Endodermal cell (in vitro differentiated cells): ENCODE measurements around the gene KLRG1. TPM values are rescaled to one million over a fixed set of nuclear protein-coding genes. Genes with fewer than 3 reads are reported as not detected.

ENCODE experiments used
- DNase-seq: peaks from one replicate; pipeline ENCODE4 v3.0.0-alpha.2; 2017
- H3K27ac ChIP-seq: 2 replicates; pipeline ENCODE4 v1.5.1; 2013; ENCODE audit warnings: mild to moderate bottlenecking, low read depth, low read length, moderate library complexity
- H3K27me3 ChIP-seq: 2 replicates; pipeline ENCODE4 v1.6.1; 2013; ENCODE audit warnings: mild to moderate bottlenecking, low read length, moderate library complexity; ENCODE audit not compliant: insufficient read depth, control insufficient read depth, poor library complexity, severe bottlenecking
- H3K36me3 ChIP-seq: 2 replicates; pipeline ENCODE4 v1.7.0; 2013; ENCODE audit warnings: mild to moderate bottlenecking, low read length, moderate library complexity; ENCODE audit not compliant: control insufficient read depth, insufficient read depth
- H3K4me1 ChIP-seq: one replicate; pipeline ENCODE4 v1.7.0; 2013; ENCODE audit warnings: low read length; ENCODE audit not compliant: control insufficient read depth, insufficient read depth
- H3K4me3 ChIP-seq: 2 replicates; pipeline ENCODE4 v1.5.1; 2013; ENCODE audit warnings: mild to moderate bottlenecking, low read length, moderate library complexity
- H3K9ac ChIP-seq: 2 replicates; pipeline ENCODE4 v1.6.1; 2013; ENCODE audit warnings: mild to moderate bottlenecking, low read length, moderate library complexity; ENCODE audit not compliant: poor library complexity, severe bottlenecking; ENCODE audit errors: extremely low read depth
- H3K9me3 ChIP-seq: 2 replicates; pipeline ENCODE4 v1.6.1; 2013; ENCODE audit warnings: mild to moderate bottlenecking, low read length, moderate library complexity; ENCODE audit not compliant: control insufficient read depth
- H3K27ac Mint-ChIP-seq: 2 replicates; pipeline ENCODE4 v1.8.0; 2020; ENCODE audit warnings: mixed read lengths
- H3K27me3 Mint-ChIP-seq: 2 replicates; pipeline ENCODE4 v1.8.0; 2021; ENCODE audit warnings: mild to moderate bottlenecking, mixed read lengths; ENCODE audit not compliant: insufficient read depth
- H3K36me3 Mint-ChIP-seq: 2 replicates; pipeline ENCODE4 v1.8.0; 2020; ENCODE audit warnings: low read depth, mixed read lengths
- H3K4me1 Mint-ChIP-seq: 2 replicates; pipeline ENCODE4 v1.8.0; 2020; ENCODE audit warnings: mixed read lengths
- H3K4me3 Mint-ChIP-seq: 2 replicates; pipeline ENCODE4 v1.8.0; 2020; ENCODE audit warnings: mild to moderate bottlenecking, moderate library complexity, mixed read lengths
- H3K9me3 Mint-ChIP-seq: 2 replicates; pipeline ENCODE4 v1.8.0; 2020; ENCODE audit warnings: mild to moderate bottlenecking, mixed read lengths
- WGBS, 2 experiments: methylation state at CpG; one replicate each; pipeline versions ENCODE4 v1.1.5 to v1.1.7; 2013; ENCODE audit warnings: missing lambda C conversion rate in 2 of 2, mixed read lengths in 1 of 2; ENCODE audit not compliant: insufficient coverage in 1 of 2, insufficient read length in 1 of 2; 5-methylcytosine and 5-hydroxymethylcytosine counted together
- total RNA-seq, 2 donors: library from RNA; stranded (reverse); fragmentation: NEBNext Ultra II Directional in 1 of 2; extraction: Animal tissue kit (Norgen Biotek cat#: 25700) in 1 of 2; gene quantifications; 2 replicates in 1 of 2; 3 replicates in 1 of 2; pipeline ENCODE4 v1.2.1, GENCODE V29; 2021
- TF ChIP-seq, protein P1 (sequence below): fragments of 200-600 bp; sonication (generic); conservative IDR thresholded peaks from 2 replicates; pipeline ENCODE4 v1.5.0; 2021; ENCODE audit warnings: antibody characterized with exemption, mild to moderate bottlenecking

The KLRG1 gene
- total RNA-seq, 2 donors from 2014 or later = 3.1 TPM

DNA sequence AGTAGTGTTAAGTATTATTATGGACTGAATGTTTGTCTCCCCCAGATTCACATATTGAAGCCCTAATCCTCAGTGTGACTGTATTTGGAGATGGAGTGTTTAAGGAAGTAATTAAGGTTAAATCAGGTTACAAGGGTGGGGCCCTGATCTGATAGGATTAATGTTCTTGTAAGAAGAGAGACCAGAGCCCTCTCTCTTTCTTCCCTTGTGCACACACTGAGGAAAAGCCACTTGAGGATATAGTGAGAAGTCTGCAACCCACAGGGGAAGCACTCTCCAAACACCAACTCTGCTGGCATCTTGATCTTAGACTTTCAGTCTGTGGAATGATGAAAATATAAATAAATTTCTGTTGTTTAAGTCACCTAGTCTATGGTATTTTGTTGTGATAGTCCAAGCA lies 2.2 kb upstream of the KLRG1 start:
- Mint-ChIP-seq H3K27me3 (no peaks in the 10 kb centered on the region), H3K4me1 (no peaks in the 10 kb centered on the region), H3K36me3 (no peaks in the 10 kb centered on the region), H3K27ac (no peak overlapping the region), H3K9me3 (no peaks in the 10 kb centered on the region), H3K4me3 (no peak overlapping the region)
- H3K4me1 ChIP-seq = no peaks in the 10 kb centered on the region
- DNase-seq = no peak
- no peaks in the 10 kb centered on the region for H3K27me3 ChIP-seq
- no peaks in the 10 kb centered on the region for H3K9me3 ChIP-seq
- TF ChIP-seq, protein P1, sequence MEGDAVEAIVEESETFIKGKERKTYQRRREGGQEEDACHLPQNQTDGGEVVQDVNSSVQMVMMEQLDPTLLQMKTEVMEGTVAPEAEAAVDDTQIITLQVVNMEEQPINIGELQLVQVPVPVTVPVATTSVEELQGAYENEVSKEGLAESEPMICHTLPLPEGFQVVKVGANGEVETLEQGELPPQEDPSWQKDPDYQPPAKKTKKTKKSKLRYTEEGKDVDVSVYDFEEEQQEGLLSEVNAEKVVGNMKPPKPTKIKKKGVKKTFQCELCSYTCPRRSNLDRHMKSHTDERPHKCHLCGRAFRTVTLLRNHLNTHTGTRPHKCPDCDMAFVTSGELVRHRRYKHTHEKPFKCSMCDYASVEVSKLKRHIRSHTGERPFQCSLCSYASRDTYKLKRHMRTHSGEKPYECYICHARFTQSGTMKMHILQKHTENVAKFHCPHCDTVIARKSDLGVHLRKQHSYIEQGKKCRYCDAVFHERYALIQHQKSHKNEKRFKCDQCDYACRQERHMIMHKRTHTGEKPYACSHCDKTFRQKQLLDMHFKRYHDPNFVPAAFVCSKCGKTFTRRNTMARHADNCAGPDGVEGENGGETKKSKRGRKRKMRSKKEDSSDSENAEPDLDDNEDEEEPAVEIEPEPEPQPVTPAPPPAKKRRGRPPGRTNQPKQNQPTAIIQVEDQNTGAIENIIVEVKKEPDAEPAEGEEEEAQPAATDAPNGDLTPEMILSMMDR = no peak
- no peak overlapping the region for H3K27ac ChIP-seq
- H3K36me3 ChIP-seq = no peaks in the 10 kb centered on the region
- no peak overlapping the region for H3K4me3 ChIP-seq
- no peak overlapping the region for H3K9ac ChIP-seq

DNA sequence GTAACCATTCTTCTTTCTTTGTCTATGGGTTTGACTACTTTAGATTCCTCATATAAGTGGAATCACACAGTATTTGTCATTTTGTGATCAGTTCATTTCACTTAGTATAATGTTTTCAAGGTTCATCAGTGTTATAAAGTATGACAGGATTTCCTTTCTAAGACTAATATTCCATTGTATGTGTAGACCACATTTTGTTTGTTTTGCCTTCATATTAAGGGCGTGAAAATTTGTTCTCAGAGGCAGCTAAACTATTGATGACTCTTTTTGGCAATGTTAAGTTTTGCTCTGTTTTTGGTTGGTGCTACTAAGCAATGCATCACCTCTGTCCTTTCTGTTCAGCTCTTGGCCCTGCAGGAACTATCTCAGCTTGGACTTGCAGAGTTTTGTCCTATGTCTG lies 1.7 kb upstream of the KLRG1 start:
- no peaks in the 10 kb centered on the region for H3K36me3 ChIP-seq
- no peak overlapping the region for H3K27ac Mint-ChIP-seq
- WGBS, 2 experiments = 83 to 100% methylated on average over 1 of the region's 1 CpG

DNA sequence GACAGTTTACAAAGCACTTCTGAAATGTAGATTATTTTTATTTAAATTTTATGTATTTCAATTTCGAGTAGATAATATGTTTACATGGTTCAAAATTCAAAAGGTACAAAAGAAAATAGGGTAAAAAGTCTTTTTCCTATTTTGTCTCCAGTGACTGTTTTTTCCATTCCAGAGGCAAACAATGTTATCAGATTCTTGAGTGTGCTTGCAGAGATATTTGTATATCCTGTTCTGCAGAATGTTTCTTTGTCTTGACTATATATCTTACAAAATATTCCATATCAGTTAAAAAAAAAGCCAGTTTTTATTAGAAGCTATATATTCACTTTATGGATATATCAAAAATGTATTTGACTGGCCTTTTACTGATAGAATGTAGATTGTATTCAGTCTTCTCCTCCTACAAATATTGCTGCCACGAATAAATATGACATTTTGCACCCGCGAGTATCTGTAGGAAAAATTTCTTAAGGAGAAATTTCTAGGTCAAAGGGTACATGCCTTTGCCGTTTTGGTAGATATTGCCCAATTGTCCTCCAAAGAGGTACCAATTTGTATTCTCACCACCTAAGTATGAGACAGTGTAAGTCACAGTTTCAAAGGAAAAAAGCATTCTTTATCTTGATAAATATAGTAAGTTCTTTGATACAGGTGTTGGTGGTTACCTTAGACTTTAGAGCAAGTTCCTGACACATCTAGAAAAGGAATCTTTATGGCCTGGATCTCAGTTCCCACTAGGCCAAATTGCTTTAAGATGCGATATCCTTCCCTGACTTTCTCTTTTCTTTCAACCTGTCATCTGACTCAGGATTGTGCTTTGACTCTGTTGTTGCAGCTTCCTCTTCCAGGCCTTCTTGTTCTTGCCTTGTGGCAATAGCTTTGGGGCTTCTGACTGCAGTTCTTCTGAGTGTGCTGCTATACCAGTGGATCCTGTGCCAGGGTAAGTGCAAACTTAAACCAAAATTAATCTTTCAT lies 2.3 kb downstream of the KLRG1 start:
- H3K9me3 Mint-ChIP-seq = no peaks in the 10 kb centered on the region
- H3K36me3 Mint-ChIP-seq = no peaks in the 10 kb centered on the region
- H3K9ac ChIP-seq = no peak overlapping the region

More for the DNA sequence above, 1.7 kb upstream of the KLRG1 start:
- Histone ChIP-seq H3K4me1 (no peaks in the 10 kb centered on the region), H3K4me3 (no peak overlapping the region), H3K27me3 (no peaks in the 10 kb centered on the region), H3K9ac (no peak overlapping the region), H3K9me3 (no peaks in the 10 kb centered on the region), H3K27ac (no peak overlapping the region)
- H3K36me3 Mint-ChIP-seq = no peaks in the 10 kb centered on the region
- DNase-seq = no peak
- H3K4me3 Mint-ChIP-seq = no peak overlapping the region
- no peaks in the 10 kb centered on the region for H3K4me1 Mint-ChIP-seq
- TF ChIP-seq, protein P1 = no peak
- H3K9me3 Mint-ChIP-seq = no peaks in the 10 kb centered on the region
- H3K27me3 Mint-ChIP-seq = no peaks in the 10 kb centered on the region

More for the DNA sequence above, 2.3 kb downstream of the KLRG1 start:
- 84 to 92% methylated on average over 4 to 6 of the region's 6 CpGs for WGBS, 2 experiments
- no peak for DNase-seq
- H3K4me3 ChIP-seq = no peak overlapping the region
- Mint-ChIP-seq H3K27ac (no peak overlapping the region), H3K27me3 (no peaks in the 10 kb centered on the region), H3K4me1 (no peaks in the 10 kb centered on the region), H3K4me3 (no peak overlapping the region)
- H3K9me3 ChIP-seq = no peaks in the 10 kb centered on the region
- no peaks in the 10 kb centered on the region for H3K4me1 ChIP-seq
- no peaks in the 10 kb centered on the region for H3K27me3 ChIP-seq
- no peaks in the 10 kb centered on the region for H3K36me3 ChIP-seq
- TF ChIP-seq, protein P1 = no peak
- no peak overlapping the region for H3K27ac ChIP-seq
